Loucy (cell line): ENCODE data around the gene ERVW-1.

ENCODE experiments used
- H2AFZ ChIP-seq: fragments of 200-600 bp; sonication (generic); 2 replicates; pipeline ENCODE4 v1.6.0; 2016; ENCODE audit warnings: antibody characterized with exemption, mild to moderate bottlenecking, low read length, moderate library complexity
- H3F3A ChIP-seq: fragments of 200-600 bp; 2 replicates; pipeline ENCODE4 v1.6.0; 2016; ENCODE audit warnings: antibody characterized with exemption, low read depth, mild to moderate bottlenecking
- H3K27me3 ChIP-seq: fragments of 200-600 bp; sonication (generic); 2 replicates; pipeline ENCODE4 v1.6.1; 2014; ENCODE audit warnings: low read length, mild to moderate bottlenecking; ENCODE audit not compliant: insufficient read depth, poor library complexity, severe bottlenecking
- H3K36me3 ChIP-seq: fragments of 200-600 bp; sonication (generic); 2 replicates; pipeline ENCODE4 v1.6.1; 2016; ENCODE audit warnings: low read length; ENCODE audit not compliant: insufficient read depth
- H3K4me1 ChIP-seq: fragments of 200-600 bp; sonication (generic); 2 replicates; pipeline ENCODE4 v1.5.1; 2014; ENCODE audit warnings: low read length, mild to moderate bottlenecking; ENCODE audit not compliant: insufficient read depth, poor library complexity, severe bottlenecking
- H3K4me2 ChIP-seq: fragments of 200-600 bp; sonication (generic); 2 replicates; pipeline ENCODE4 v1.6.0; 2014; ENCODE audit warnings: antibody characterized with exemption, low read length, low read depth, mild to moderate bottlenecking; ENCODE audit not compliant: poor library complexity, severe bottlenecking
- H3K4me3 ChIP-seq: fragments of 200-600 bp; sonication (generic); 2 replicates; pipeline ENCODE4 v1.5.1; 2014; ENCODE audit warnings: low read length, mild to moderate bottlenecking, mixed read lengths; ENCODE audit not compliant: poor library complexity, severe bottlenecking
- H3K79me2 ChIP-seq: fragments of 200-600 bp; sonication (generic); 2 replicates; pipeline ENCODE4 v1.6.1; 2014; ENCODE audit warnings: low read length; ENCODE audit not compliant: insufficient read depth
- H3K9ac ChIP-seq: fragments of 200-600 bp; sonication (generic); 2 replicates; pipeline ENCODE4 v1.6.0; 2014; ENCODE audit warnings: mild to moderate bottlenecking, low read depth, low read length, moderate library complexity; ENCODE audit not compliant: poor library complexity, severe bottlenecking
- H3K9me2 ChIP-seq: fragments of 200-600 bp; sonication (generic); replicated peaks from 2 replicates; pipeline ENCODE4 v1.6.1; 2016; ENCODE audit warnings: low read depth, low read length, mixed read lengths
- H3K9me3 ChIP-seq: fragments of 200-600 bp; sonication (generic); 2 replicates; pipeline ENCODE4 v1.6.1; 2014; ENCODE audit warnings: mild to moderate bottlenecking, antibody characterized with exemption, low read length, low read depth; ENCODE audit not compliant: insufficient read depth
- H4K20me1 ChIP-seq: fragments of 200-600 bp; sonication (generic); 2 replicates; pipeline ENCODE4 v1.6.0; 2014; ENCODE audit warnings: antibody characterized with exemption, low read length, mild to moderate bottlenecking; ENCODE audit not compliant: insufficient read depth, poor library complexity, severe bottlenecking
- EZH2phosphoT487 ChIP-seq: fragments of 200-600 bp; IDR thresholded peaks from 2 replicates; pipeline ENCODE4 v1.6.1; 2018; ENCODE audit warnings: antibody characterized with exemption, mild to moderate bottlenecking, moderate library complexity, borderline replicate concordance
- TF ChIP-seq, protein P1 (sequence below): fragments of 200-600 bp; sonication (generic); conservative IDR thresholded peaks from 2 replicates; pipeline ENCODE4 v1.5.1; 2014; ENCODE audit warnings: mild to moderate bottlenecking, antibody characterized with exemption, low read length

ERVW-1 gene

DNA sequence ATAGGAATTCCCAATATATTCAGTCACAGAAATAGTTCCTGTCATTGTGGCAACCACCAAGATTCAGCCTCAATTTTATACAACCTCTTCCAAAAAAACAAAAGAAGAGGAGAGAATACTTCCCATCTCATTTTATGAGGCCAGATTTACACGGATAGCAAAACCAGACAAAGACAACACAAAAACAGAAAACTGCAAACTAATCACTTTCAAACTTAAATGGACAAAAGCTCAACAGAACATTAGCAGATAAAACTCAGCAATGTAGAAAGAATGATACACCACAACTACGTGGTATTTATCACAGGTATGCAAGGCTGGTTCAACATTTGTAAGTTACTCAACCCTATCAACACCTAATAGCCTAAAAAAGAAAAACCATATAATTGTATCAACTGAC, 28.6 kb upstream of the ERVW-1 start:
- Histone ChIP-seq H3K36me3 (no peaks in the 10 kb centered on the region), H3K27me3 (no peaks in the 10 kb centered on the region), H4K20me1 (no peaks in the 10 kb centered on the region), H2AFZ (no peak overlapping the region), H3K4me1 (peaks cover 5% of the 10 kb centered on the region), H3K9me2 (no peaks in the 10 kb centered on the region), H3K79me2 (no peaks in the 10 kb centered on the region), H3K9ac (no peak overlapping the region), H3F3A (no peaks in the 10 kb centered on the region), H3K9me3 (no peaks in the 10 kb centered on the region), H3K4me3 (no peak overlapping the region), H3K4me2 (no peak overlapping the region)
- TF ChIP-seq, protein P1, sequence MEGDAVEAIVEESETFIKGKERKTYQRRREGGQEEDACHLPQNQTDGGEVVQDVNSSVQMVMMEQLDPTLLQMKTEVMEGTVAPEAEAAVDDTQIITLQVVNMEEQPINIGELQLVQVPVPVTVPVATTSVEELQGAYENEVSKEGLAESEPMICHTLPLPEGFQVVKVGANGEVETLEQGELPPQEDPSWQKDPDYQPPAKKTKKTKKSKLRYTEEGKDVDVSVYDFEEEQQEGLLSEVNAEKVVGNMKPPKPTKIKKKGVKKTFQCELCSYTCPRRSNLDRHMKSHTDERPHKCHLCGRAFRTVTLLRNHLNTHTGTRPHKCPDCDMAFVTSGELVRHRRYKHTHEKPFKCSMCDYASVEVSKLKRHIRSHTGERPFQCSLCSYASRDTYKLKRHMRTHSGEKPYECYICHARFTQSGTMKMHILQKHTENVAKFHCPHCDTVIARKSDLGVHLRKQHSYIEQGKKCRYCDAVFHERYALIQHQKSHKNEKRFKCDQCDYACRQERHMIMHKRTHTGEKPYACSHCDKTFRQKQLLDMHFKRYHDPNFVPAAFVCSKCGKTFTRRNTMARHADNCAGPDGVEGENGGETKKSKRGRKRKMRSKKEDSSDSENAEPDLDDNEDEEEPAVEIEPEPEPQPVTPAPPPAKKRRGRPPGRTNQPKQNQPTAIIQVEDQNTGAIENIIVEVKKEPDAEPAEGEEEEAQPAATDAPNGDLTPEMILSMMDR: no peak
- no peak for TF ChIP-seq EZH2phosphoT487

DNA sequence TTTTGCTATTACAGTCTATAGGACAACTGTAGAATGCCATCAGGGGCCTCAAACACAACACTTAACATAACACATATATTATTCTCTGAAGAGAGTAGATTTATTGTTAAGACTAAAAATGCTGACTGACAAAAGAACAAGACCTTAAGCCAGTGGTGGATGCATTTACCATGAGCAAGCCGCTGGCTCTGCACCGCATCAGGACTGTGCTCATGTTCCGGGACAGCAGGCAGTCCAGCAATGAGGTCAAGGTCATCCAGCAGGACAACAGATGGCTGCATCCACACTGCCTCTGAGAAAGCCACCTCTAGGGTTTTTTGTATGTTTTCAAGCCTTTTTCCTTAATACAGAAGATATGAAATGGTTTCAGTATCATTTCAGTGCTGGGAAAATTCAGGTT, 26.8 kb upstream of the ERVW-1 start:
- H3K36me3 ChIP-seq: peaks cover 9% of the 10 kb centered on the region; the same call in 1 of the 2 replicates
- TF ChIP-seq, protein P1: no peak
- TF ChIP-seq EZH2phosphoT487: no peak
- H3K4me2 ChIP-seq: no peak overlapping the region
- no peaks in the 10 kb centered on the region for H3K27me3 ChIP-seq
- H2AFZ ChIP-seq: no peak overlapping the region
- H3K4me1 ChIP-seq: peaks cover 5% of the 10 kb centered on the region
- no peaks in the 10 kb centered on the region for H3K79me2 ChIP-seq
- H3F3A ChIP-seq: no peaks in the 10 kb centered on the region
- H4K20me1 ChIP-seq: no peaks in the 10 kb centered on the region
- H3K9ac ChIP-seq: no peak overlapping the region
- H3K9me2 ChIP-seq: no peaks in the 10 kb centered on the region
- H3K4me3 ChIP-seq: no peak overlapping the region
- H3K9me3 ChIP-seq: no peaks in the 10 kb centered on the region

DNA sequence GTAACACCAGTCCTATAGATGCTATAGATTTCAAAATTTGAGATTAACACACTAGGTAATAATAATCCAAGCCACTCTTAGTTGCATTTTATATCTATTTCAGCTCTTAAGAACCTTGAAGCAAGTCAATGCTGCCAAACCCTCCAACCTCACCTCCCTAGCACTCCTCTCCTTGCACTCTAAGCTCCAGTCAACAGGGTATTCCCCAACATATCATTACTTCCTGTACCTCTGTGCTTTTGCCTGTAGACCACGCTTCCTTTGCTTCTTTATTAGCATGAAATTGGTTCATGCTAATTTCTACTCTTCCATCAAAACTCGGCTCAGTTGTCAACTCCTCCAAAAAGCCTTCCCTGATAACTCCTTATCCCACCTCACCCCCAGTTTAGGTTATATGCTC, 26.0 kb upstream of the ERVW-1 start:
- Histone ChIP-seq H3K4me3 (no peak overlapping the region), H3K9ac (no peak overlapping the region), H3K36me3 (peaks cover 9% of the 10 kb centered on the region; the same call in 1 of the 2 replicates)

More for the DNA sequence above, 26.0 kb upstream of the ERVW-1 start:
- Histone ChIP-seq H3K9me3 (no peaks in the 10 kb centered on the region), H3K9me2 (no peaks in the 10 kb centered on the region), H3K4me2 (no peak overlapping the region), H4K20me1 (no peaks in the 10 kb centered on the region), H2AFZ (no peak overlapping the region), H3K4me1 (peaks cover 5% of the 10 kb centered on the region), H3K27me3 (no peaks in the 10 kb centered on the region), H3F3A (no peaks in the 10 kb centered on the region), H3K79me2 (no peaks in the 10 kb centered on the region)
- TF ChIP-seq, protein P1: no peak
- TF ChIP-seq EZH2phosphoT487: no peak
